NAMALWA (cell line): ENCODE data around the gene FCHSD2.
"Not testable (repeated sequence)": the region's sequence is repeated elsewhere in the genome, so short reads cannot be mapped to it uniquely, and the experiment has no call there.

Source experiments
- DNase-seq: peaks from one replicate; pipeline ENCODE4 v3.0.0-alpha.2; 2015; ENCODE audit warnings: low spot score

Gene FCHSD2

DNA sequence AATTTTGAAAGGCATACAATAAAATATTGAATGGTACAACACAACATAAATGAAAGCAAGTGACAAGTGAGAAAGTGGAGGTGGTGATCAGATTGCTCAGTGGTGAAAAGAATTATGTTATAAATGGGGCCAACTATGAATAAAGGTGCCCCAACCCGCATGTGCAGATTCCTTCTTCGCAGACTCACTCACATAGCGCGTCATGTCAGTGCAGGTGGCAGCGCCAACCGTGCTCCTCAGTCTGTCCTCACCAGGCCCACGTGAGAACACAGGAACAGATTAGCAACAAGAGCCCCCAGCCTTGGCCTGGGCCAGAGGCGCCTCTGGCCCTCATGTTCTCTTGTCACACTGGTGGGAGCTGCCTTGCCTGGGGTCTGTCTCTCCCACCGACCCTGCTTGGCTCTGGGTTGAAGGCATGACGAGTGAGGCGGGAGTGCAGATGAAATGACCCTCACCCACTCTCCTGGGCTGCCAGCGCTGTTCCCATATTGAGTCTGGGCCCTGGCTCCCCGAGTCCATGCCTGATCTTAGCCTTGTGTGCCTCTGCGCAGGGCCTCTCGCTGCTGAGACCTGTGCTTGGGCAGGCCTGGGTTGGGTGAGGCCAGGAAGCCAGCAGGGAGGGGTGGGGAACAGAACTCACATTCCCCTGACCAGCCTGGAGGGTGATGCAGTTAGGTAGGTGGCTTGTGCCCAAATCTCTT is 321.5 kb downstream of the FCHSD2 start:
- DNase-seq: no peak

- DNase-seq: no peak
These were observed 323.1 kb downstream of the FCHSD2 start for GRCh38 chr11:72818971-72819370.

GRCh38 chr11:72817966-72818365 is 324.2 kb downstream of the FCHSD2 start:
- DNase-seq: no peak

DNA sequence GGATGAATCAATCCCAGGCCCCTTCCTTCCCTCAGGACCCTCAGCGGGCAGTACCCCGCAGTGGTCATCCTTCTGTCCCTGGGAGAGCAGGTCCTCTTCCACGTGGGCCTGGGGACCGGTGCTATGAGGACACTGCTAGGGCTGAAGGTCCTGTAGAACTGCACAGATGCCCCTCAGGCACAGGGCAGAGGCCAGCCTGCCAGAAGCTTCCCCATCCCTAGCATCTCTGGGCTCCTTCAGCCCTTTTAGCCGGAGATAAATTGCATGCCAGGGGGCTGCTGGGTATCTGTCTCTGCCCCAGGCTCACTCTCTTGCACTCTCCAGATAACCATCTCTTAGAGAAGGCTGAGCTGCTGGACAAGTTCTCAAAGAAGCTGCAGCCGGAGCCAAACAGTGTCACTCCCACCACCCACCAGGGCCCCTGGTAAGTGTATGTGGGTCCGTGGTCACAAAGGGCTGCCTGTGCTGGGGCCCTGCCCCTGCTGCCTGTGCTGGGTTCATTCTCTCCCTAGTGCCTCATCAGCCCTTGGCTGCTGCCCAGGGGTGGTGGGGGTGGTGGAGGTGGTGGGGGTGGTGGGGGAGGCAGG is 325.6 kb downstream of the FCHSD2 start:
- DNase-seq: no peak

- DNase-seq: no peak
These were observed 327.0 kb downstream of the FCHSD2 start for GRCh38 chr11:72815110-72815618.

- peak; percentile 93 for DNase-seq
These were observed 327.6 kb downstream of the FCHSD2 start, which contains the start of gene ATG16L2 for GRCh38 chr11:72814286-72815109. Gene ATG16L2 (plus strand): TSS chr11:72814411. CDS start chr11:72814446, 35 bp downstream.

DNA sequence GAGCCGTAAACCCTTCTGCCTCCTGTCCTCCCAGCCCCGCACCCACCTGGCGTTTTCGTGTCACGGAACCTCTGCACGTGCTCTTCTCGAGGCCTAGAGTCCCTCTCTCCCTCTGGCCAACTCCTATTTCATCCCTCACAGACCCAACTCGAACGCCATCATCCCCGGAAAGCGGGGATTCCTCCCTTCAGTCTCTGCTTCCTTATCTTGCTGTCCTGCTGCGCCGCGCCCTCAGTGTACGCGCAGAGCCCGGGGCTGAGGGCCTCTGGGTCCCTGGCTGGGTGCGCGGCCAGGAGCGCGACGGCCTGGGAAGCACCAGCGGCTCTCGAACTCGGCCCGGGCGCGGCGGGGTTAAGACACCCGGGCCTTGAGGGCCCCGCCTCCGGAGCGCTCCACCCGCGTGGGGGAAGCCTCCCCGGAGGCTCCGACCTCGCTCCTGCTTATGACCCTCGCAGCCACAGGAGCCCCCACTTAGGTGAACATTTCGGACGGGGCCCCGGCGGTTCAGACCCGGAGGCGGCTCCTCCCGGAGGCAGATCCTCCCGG is 328.3 kb downstream of the FCHSD2 start:
- peak; percentile 69 for DNase-seq

DNA sequence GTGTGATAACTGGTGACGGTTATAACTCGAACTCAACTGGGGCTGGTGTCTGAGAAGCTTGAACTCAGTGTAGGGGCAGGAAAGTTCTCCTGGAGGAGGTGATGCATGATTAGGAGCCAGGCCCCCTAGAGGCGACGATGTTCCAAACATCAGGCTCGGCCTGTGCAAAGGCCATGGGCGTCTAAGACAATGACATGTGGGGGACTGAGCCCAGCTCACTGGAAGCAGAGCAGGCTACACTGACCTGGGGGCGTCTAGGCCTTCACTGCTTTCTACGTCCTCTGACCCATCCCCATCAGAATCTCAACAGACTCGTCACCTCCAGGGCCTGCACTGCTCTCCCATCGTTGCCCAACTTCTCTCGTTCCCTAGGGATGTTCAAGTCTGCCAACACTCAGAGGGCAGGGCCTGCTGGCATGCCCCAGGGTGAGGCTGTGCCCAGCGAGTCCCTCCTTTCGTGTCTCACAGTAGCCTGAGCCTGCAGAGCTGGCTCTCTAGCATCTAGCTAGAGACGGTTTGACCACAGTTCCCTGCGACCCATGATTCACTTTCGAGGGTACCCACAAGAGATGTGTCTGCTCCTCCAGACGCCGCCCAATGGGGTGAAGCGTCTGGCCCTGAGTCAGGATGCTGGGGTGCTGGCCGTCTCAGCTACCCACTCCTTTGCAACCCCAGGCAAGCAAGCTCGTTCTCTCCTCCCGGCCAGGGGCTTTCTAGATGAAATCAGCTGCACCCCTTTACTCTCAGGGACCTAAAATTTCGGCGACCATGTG is 329.0 kb downstream of the FCHSD2 start:
- peak; percentile 92 for DNase-seq

GRCh38 chr11:72812604-72812966 is 329.5 kb downstream of the FCHSD2 start:
- no peak for DNase-seq

DNA sequence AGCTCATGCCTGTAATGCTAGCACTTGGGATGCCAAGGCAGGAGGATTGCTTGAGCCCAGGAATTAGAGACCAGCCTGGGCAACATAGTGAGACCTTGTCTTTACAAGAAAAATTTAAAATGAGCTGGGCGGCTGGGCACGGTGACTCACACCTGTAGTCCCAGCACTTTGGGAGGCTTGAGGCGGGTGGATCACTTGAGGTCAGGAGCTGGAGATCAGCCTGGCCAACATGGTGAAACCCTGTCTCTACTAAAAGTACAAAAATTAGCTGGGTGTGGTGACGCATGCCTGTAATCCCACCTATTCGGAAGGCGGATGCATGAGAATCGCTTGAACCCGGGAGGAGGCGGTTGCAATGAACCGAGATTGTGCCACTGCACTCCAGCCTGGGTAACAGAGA is 330.4 kb downstream of the FCHSD2 start:
- DNase-seq: not testable (repeated sequence)

DNA sequence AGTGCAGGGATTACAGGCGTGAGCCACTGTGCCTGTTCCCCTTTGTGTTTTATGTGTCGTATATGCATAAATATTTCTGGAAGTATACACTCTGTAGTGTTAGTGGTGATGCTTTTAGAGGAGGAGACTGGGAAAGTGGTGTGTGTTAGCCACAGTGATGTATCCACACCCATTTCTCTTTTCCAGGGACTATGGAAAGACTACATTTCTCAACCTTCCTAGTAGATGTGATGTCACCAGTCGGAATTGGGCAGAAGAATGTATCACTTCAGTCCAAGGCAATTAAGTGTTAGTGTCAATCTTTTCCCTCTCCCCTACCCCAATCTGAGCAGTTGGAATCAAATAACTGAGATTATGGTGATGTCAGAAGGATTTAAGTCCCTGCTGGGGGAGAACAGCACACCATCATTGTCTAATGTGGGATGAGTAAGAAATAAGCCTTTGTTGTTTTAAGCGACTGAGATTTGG is 333.8 kb downstream of the FCHSD2 start:
- DNase-seq: no peak

GRCh38 chr11:72807792-72808191 is 334.3 kb downstream of the FCHSD2 start:
- DNase-seq: no peak

- DNase-seq: no peak
These were observed 335.0 kb downstream of the FCHSD2 start for GRCh38 chr11:72807021-72807693.

GRCh38 chr11:72806378-72806777 is 335.7 kb downstream of the FCHSD2 start:
- not testable (repeated sequence) for DNase-seq

- no peak for DNase-seq
These were observed 336.9 kb downstream of the FCHSD2 start for GRCh38 chr11:72805216-72805615.

- DNase-seq: no peak
These were observed 339.3 kb downstream of the FCHSD2 start for GRCh38 chr11:72802822-72803221.

GRCh38 chr11:72799441-72799840 is 342.7 kb downstream of the FCHSD2 start:
- DNase-seq: no peak

GRCh38 chr11:72798361-72798760 is 343.8 kb downstream of the FCHSD2 start:
- no peak for DNase-seq

DNA sequence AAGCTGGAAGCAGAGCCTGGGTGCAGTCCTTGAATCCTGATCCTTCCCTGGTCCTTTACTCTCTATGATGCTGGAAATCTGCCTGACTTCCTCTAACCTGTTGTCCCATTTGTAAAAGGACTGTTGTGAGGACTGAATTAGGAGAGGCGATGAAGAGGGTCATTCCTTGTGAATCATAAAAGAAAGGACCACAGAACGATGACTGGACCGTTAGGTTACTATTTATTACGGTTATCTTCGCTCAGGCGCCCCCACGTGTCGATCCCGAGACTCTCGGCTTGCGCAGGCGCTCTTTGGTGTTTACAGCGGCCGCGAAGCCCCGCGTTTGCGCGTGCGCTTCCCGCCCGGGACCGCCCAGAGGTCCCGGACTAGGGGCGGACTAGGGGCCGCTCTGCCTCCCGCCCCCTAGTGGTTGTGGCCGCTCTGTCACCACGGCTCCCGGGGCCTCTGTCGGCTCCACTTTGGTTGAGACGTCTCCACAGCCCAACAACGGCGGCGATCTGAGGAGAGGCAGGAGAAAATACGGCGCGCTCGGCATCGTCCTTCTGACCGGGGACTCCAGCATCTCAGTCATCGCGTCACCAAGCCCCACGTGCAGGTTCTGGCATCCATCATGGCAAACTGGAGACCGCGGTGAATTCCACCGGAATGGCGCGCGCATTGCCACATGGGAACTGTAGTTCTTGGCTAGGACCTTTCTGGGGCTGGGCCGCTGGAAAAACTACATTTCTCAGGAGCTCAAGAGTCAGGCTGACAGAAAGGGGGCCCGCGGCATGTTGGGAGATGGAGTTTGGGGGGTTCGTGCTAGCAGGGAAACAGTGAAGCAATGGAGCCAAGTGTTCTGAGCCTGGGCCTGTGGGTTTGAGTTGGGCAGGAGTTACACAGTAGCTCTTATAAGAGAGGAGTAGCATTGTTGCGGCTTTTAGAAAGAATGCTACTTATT is 348.4 kb downstream of the FCHSD2 start, which contains the start of gene STARD10:
STARD10 (minus strand) TSS at position 623 of the 943 bp plus-strand sequence. CDS start 12,866 bp downstream, outside the sequence.
- DNase-seq: peak; percentile 97

- DNase-seq: no peak
These were observed 349.1 kb downstream of the FCHSD2 start for GRCh38 chr11:72793076-72793424.
